DND-41 (cell line): ENCODE data around the gene TRPT1.

ENCODE experiments used
- CTCF ChIP-seq: IDR thresholded peaks from 2 replicates; pipeline ENCODE4 v1.5.1; 2012; ENCODE audit warnings: borderline replicate concordance, low read length, moderate library complexity, mild to moderate bottlenecking; ENCODE audit not compliant: poor library complexity, severe bottlenecking; ENCODE audit errors: extremely low read depth
- EZH2 ChIP-seq: IDR thresholded peaks from 3 replicates; pipeline ENCODE4 v1.6.1; 2012; ENCODE audit warnings: borderline replicate concordance, low read depth, mild to moderate bottlenecking, moderate library complexity, low read length, inconsistent platforms; ENCODE audit not compliant: severe bottlenecking

- no peak for TF ChIP-seq CTCF
- no peak for TF ChIP-seq EZH2
Observed at GRCh38 chr11:64263021-64263946, 37.3 kb upstream of the TRPT1 start.
